HepG2 (cell line): ENCODE results near the gene MYADML2.

Experiments used
- CREB1 ChIP-seq, 2 experiments: fragments of 450-650 bp in 1 of 2; IDR thresholded peaks; 2 replicates each; pipeline ENCODE4 v1.6.1; 2016 to 2017; ENCODE audit warnings: control low read depth in 1 of 2, mild to moderate bottlenecking in 1 of 2, missing compliant biosample characterization in 1 of 2, missing genetic modification characterization in 1 of 2
- POLR2A ChIP-seq, 2 experiments: IDR thresholded peaks; 2 replicates each; pipeline ENCODE4 v1.6.1; 2011; ENCODE audit warnings: low read depth in 2 of 2, low read length in 2 of 2, mild to moderate bottlenecking in 1 of 2, moderate library complexity in 1 of 2; ENCODE audit not compliant: insufficient read depth in 1 of 2
- POLR2AphosphoS2 ChIP-seq: IDR thresholded peaks from 2 replicates; pipeline ENCODE4 v1.6.1; 2011; ENCODE audit warnings: low read depth, low read length, improper control_type of control experiment

GRCh38 chr17:81940538-81941483 lies 6.2 kb downstream of the MYADML2 start:
- TF ChIP-seq POLR2A (IDR thresholded peaks at IDR 0.05; ENCODE audit: insufficient read depth in 1 of 2, low read depth in 2 of 2, low read length in 2 of 2) = no peak
- TF ChIP-seq CREB1 (IDR thresholded peaks at IDR 0.05) = no peak
- no peak for TF ChIP-seq CREB1 (CRISPR knock-in tag; IDR thresholded peaks at IDR 0.05)
- TF ChIP-seq POLR2AphosphoS2 = no peak
